DMS153 treated with DMSO at 0.1 percent for 48 hours (cell line): ENCODE results near the gene AIFM1.
A peak's percentile ranks its signal among the peaks of the same experiment; 100 is the strongest.

Experiments used
- DNase-seq: peaks from one replicate; lab custom pipeline; 2025; ENCODE audit not compliant: unreplicated experiment; lab: John Stamatoyannopoulos, UW

Gene AIFM1

DNA sequence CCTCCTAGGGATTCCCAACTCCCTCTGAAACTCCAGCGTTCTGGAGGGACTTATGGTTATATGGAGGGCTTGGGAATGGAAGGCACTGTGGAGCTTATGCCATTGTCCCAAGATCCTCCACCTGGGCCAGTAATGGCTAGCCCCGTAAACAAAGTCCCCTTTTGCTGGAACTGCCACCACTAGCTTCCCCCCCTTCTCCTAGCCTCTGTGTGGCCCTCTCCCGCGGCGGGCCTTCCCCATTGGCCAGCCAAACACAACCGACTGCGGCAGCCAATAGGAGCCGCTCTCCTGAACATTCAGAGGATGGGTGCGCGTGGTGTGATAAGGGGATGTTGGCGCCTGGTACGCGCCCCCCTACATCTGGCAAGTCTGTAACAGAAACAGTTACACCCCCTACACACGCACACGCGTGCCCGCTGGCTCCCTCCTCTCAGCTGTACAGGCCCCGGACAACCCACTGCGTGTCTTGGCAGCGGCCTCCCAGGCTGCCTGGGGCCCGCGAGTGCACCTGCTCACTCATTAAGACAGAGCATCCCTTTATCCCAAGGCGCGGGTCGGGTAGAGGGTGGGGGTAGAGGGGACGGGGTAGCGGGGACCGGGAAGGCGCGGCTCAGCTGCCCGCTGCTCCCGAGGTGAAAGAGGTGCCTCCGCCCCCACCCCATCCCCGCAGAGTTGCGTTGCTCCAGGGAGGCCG is 5.3 kb upstream of the AIFM1 start:
- DNase-seq, result peak; percentile 52

DNA sequence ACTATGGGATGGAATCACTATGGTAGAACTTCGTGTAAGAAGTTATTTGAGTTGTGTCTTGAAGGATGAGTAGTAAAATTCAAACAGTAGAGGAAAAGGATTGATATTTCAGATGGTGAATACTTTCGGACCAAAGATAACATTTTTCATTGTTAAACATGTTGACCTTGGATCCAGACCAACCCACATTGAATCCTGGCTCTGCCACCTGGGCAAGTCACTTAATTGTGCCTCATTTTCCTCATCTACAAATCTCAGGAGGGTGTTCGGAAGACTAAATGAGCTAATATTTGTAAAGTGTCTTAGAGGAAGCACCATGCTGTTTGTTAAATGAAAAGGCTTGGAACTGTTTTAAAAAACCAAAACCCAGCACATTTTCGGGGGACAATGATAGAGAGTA is 1.4 kb upstream of the AIFM1 start:
- no peak for DNase-seq

DNA sequence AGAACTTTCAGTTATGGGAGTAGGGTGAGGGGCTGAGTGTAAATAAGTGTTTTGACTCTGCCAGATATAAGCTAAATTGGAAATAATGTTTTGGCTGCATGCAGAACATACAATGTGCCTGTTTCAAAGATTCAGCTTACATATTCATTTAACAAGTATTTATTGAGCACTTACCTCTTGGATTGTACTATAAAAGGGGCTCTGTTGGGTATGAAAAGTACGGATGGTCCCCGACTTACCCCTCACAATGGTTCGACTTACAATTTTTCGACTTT is 799 bp upstream of the AIFM1 start:
- no peak for DNase-seq

DNA sequence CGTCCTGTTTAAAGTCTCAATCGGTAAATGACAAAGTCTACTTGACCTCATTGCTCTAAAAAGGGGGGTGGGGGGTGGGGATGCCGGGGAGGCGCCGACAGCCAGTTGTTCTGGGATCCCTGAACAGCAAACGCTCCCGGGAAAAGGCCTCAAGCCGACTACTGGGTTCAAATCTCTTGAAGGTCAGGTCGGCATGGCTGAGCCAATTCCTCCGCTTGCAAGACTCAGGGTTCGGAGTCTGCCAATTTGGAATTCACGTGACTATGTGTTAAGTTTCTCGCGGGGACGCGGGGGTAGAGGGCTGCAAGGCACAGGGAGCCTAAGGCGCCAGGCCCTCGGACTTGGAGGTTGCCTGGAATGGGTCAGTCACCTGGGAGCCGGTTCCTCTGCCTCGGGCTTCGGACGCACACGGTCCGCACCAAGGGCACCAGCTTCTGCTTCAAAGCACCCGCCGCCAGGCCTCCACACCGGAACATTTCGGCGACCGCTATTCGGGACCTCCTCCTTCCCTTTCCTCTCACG is 399 bp downstream of the AIFM1 start:
- no peak for DNase-seq

DNA sequence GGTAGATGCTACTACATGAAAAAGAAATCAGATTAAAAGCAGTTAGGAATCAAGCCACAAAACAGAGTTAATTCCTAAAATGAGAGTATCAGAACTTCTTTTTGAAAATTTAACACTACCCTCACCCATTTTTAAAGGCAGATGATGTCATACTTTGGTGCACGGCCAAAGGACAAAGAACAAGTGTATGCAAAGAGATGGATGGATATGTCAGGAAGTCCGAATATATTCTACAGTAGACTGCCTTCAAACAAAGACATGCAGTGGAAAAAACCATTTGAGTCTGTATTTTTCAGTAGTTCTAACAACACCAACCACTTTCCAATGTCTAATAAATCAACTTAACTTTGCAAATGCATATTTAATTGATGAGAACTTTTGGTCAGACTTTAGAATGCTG is 2.2 kb downstream of the AIFM1 start:
- no peak for DNase-seq

DNA sequence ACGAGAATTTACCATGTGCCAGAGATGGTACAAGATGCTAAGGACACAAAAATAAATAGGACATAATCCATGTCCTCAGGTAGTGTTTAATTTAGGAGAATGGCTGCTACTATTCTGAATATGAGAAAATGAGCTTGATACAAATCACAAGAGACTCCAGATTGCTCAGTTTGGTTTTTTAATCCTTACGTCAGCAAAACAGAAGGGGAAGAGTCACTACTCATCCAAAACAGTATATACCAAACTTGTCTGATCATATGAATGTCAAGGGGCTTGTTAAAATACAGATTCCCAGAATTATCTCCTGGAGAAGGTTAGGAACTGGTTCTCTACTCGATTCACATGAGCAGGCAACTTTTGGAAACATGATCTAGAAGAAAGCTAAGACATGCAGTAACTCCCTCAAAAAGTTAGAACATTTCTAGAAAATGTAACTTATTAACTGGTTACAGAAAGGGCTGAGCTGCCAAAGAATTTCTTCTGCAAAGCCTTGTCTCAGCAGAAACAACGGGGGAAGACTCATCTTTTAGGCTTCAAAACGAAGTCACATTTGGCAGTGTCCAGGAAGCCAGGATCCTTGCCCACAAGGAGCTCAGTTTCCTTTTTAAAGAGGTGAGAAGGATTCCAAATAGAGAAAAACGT is 3.4 kb downstream of the AIFM1 start:
- no peak for DNase-seq

DNA sequence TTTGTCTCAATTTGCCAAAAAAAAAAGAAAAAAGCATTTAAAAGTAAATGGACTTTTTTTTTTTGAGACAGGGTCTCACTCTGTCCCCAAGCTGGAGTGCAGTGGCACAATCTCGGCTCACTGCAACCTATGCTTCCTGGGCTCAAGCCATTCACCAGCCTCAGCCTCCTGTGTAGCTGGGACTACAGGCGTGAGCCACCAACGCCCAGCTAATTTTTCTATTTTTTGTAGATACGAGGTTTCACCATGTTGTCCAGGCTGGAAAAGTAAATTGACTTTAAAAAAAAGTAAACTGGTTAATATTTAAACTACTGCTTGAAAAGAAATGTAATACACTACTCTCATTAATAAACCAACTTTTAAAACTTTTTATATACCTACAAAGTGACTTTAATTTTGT is 5.9 kb downstream of the AIFM1 start:
- no peak for DNase-seq

DNA sequence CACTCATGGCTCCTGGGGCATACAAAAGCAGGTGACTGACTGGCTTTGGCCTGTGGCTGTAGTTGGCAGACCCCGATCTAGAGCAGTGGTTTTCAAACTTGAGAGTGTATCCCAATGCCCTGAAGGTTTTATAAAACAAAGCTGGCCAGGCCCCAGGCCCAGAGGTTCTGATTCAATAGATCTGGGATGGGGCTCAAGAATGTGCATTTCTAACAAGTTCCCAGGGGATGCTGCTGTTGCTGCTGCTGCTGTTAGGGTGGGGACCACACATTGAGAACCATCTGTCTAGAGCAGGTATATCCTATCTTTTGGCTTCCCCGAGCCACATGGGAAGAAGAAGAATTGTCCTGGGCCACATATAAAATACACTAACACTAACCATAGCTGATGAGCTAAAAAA is 7.3 kb downstream of the AIFM1 start:
- DNase-seq, result no peak

DNA sequence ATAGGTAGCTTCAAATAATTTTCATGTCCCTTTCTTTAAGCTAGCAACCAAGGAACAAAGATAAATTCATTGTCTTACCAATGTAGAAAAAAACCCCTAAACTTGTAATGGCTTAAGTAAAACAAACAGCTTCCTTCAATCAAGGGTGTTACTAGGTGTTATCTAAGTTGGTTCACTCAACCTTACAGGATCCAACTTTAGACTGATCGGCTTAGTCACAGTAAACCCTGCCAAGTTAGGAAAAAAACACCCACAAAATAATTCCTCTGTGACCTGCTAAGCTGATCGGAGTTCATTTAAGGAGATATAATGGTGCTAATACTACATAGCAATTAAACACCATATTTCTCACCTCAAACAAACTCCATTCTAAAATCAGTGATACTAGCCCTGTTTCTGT is 10.1 kb downstream of the AIFM1 start:
- no peak for DNase-seq

DNA sequence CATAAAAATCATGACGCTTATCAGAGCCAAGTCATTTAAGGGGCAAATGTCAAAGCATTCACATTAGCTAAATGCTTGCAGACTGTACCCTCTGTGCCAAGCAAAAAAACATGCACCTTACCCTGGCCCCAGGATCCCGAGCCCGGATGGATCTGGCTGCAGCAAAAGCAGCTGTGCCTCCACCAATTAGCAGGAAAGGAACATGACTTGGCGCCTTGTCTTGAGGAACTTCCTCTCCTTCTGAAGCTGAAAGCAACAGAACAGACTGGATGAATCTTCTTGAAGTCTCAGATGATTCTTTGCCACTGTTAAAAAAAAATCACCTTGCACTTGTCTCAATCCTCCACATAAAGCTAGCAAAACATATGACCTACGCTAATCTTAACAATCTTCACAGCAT is 18.0 kb downstream of the AIFM1 start:
- DNase-seq, result no peak

DNA sequence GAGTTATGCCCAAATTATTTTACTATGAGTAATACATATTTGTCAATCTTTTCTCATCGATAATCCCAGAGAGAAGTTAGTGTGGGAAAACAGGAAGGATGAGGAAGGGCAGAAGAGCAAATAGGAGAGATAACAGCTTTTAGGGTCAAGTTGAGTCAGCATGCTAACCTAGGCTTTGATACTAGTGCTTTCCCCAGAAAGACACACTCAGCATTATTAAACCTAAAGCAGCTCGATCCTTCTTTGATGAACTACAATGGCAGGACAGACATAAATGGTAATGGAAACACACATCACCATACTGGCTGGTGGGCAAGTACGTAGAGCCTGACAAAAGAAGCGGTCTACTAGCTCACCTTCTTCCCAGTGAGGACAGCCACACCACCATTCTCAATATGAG is 20.5 kb downstream of the AIFM1 start:
- no peak for DNase-seq

DNA sequence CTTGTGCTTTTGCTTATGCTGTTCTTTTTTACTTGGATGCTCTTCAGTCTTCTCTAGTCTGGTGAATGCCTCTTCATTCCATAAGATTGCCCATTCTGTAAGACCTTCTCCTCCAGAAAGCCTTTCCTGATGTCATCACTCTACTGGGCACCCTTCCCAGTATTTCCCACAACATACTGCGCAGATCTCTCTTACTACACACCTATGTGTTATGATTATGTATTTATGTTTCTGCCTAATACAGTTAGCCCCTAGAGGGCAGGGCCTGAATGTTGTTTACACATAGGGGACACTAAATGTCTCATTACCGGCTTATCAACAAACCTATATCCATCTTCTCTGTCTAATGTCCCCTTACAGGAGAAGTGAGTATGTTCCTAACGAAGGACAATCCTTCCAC is 21.1 kb downstream of the AIFM1 start:
- no peak for DNase-seq

DNA sequence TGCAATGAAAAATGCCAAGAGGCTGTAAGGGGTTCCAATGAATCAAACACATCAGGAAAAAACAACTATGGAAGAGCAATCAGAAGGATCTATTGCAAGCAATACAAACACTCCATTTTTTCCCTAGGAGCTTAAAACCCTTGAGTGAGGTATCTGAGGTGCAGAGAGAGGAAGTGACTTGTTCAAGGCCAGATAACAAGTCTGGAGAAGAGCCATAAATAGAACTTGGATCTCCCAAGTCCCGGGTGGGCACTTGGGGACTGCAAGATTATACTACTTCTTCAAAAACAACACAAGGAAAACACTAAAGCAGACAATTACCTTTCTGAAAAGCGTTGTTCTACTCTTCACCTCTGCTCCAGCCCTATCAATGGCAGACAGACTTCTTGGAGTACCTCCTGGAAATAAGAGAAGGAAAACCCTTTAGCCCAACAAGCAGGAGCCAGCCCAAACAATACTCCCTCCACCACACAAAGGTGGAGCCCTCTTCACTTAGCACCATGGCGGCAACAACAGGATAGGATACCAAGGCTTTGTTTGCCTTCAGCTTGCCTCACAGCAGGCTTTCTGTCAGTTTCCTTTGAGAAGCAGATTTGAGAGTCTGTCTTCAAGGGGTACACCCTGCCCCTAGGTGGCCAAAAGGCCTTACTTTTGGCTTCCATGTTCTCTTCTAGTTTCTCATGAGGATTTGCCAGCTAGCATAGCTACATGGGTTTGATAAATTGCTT is 26.0 kb downstream of the AIFM1 start:
- no peak for DNase-seq

DNA sequence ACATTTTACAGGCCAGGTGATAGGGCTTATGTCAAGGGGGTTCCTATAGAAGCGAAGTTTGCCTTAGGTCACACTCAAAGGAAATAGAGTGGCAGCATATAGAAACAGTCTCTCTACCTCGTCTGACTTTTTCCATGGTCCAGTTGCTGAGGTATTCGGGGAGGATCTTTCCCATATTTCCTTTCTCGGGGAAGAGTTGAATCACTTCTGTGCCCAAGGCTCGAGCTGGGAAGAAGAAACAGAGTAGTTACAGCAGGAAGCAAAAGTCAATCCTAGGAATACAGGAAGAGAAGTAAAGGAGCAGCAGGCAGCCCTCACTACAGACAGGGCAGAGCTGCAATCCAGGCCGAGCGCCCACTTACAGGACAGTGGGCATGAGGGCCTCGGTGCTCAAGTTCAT is 28.7 kb downstream of the AIFM1 start:
- no peak for DNase-seq

DNA sequence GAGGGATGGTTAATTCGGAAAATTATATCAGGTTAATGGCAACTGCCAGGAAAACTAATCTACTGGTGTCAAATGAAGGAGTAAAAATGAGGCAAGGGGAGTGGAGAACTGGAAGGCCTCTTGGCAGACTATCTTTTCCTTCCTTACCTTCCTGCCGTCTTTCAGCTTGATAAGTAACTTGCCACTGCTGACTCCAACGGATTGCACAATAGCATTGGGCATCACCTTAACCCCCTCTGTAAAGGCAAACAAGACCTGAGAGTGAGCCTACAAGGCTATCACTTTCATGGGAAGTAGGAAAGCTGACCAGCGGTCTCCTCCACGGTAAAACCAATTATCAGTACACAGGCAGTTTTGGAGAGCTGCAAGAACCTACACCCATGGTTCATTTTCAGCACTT is 29.1 kb downstream of the AIFM1 start:
- no peak for DNase-seq

DNA sequence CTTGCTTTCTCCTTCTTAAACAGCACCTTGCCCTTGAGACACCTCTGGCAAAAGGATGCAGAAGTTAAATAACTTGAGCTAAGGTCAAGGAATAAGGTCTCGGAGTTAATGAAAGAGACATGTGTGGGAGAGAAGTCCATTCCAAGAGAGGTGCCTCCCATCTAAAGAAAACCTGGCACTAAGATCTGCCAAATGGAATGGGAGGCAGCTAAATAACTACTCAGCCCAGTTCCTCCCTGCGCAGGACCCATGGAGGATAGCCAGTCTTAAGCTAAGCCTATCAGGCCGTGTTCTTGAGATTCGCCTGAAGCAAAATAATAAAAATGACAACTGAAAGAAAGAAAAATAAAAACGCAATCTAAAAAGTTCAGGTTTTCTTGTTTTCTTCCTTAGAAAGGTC is 34.7 kb downstream of the AIFM1 start:
- DNase-seq, result no peak

DNA sequence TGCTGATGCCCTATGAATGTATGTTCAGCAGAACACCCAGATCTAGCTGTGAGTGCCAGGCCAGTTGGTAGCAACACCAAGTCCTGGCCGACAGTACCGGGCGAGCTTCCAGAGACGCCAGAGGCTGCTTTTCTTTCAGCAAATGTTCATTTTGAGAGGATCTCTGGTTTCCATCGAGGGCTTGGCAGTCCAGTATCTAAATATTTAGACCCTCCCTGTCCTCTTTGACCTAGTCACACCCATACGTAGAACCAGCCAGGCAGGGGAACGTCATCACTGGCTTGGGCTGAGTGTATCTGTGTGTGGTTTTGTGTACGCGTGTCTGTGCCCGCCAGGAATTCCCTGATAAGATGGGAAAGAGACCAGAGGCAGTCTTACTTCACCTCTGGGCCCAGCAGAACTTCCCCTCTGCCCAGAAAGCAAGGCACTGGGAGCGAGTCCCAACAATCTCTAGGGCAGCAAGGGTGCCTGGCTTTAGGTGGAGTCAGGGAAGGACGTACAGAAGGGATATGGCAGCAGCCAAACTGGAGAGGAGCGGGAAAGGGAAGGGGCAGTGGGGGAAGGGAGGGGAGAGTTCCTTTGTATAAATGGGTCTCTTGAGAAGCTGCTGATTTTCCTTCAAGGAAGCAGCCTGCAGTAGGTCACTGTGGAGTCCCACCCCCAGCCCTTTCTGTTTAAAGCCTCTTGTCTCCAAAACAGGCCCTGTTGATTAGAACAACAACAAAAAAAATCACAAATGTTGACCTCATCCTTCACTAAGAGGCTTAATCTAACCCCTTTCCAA is 40.4 kb downstream of the AIFM1 start:
- no peak for DNase-seq

DNA sequence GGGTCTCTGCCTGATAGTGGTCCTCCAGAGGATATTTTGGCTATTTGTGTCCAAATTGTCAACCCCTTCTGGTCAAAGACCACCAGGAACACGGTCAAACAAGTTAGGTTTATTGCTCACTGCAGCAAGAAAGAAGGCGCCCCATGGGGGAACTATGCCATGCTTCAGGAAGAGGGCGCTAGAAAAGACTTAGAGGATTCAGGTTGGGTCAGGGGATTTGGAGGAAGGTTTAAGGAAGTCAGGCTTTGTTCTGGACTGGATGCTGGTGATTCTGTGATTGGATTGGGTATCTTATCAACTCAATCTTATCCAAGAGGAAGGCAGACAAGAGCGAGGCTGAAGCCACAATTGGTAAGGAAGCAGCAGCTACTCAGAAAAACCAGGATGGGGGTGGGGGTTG is 41.1 kb downstream of the AIFM1 start:
- no peak for DNase-seq

DNA sequence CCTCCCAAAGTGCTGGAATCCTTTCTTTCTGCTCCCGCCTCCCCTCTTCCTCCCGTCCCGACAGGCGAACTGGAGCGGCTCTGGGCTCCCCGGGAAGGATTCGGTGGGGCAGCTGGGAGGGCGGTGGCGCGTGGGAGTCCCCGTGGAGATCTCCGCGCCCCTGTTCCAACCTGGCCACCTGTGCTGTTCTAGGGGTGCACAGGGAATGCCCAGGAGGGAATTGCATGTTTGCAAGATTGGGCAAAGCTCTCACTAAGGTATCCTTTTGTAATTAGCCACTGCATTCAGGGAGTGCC is 44.2 kb downstream of the AIFM1 start:
- no peak for DNase-seq

DNA sequence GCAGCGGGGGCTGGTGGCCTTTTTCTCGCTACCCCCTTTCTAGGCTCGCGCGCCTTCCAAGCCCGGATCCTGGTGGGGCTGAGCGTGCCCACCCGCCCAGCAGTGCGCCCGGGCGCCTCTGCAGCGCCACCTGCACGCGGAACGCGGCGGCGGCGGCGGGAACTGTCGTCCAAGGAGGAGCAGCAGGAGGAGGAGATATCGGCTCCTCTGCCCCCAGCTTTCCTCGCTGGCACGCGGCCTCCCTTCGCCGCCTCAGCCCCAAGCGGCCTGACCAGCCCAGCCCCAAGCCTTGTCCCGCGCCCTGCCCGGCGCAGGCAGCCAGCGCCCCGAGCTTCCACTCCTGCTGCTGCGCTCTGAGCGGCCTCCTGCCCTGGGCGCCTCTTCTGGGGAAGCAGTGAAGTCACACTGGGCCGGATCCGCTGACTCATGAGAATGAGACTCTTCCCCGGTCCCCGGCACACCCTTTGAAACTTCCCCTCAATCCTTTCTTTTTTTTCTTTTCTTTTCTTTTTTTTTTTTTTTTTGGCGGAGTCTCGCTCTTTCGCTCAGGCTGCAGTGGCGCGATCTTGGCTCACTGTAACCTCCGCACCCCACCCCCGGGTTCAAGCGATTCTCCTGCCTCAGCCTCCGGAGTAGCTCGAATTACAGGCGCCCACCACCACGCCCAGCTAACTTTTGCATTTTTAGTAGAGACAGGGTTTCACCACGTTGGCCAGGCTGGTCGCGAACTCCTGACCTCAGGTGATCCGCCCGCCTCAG is 44.7 kb downstream of the AIFM1 start:
- no peak for DNase-seq

DNA sequence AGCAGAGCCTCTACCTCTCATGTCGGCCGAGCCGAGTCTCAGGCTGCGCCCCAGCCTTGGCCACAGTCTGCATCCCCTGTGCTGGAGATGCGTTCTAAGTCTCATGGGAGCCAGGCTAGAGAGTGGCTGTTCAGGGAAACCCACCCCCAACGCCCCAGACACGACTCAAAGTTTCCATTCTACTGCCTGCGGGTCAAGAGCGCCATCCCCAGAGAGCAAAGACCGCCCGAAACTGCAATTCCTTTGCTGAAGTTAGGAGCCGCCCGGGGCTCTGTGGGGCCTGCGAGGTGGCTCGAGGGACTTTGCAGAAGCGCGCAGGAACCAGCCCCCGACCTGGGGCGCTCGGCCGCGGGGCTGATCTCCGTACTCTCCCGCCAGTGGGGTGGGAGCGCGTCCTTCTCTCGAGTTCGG is 45.3 kb downstream of the AIFM1 start:
- DNase-seq, result no peak
